GM23338 (cell line): ENCODE data around the gene YLPM1. TPM values are rescaled to one million over a fixed set of nuclear protein-coding genes. Genes with fewer than 3 reads are reported as not detected.
"Not testable (repeated sequence)": the region's sequence is repeated elsewhere in the genome, so short reads cannot be mapped to it uniquely, and the experiment has no call there.

ENCODE experiments used
- ATAC-seq: fragments of 200-7000 bp; cut with Tn5 transposase; 3 replicates; pipeline ENCODE4 v1.9.1; 2020
- DNase-seq: peaks from one replicate; pipeline ENCODE4 v3.0.0-alpha.2; 2015; ENCODE audit warnings: low spot score
- H2AFZ ChIP-seq: fragments of 200-600 bp; sonication (generic); 2 replicates; pipeline ENCODE4 v1.8.0; 2016; ENCODE audit warnings: antibody characterized with exemption, mild to moderate bottlenecking, moderate library complexity
- H3F3A ChIP-seq: fragments of 200-600 bp; sonication (generic); replicated peaks from 2 replicates; pipeline ENCODE4 v1.8.0; 2017; ENCODE audit warnings: antibody characterized with exemption, mixed run types, low read depth
- H3K27ac ChIP-seq: fragments of 200-600 bp; sonication (generic); 2 replicates; pipeline ENCODE4 v1.6.1; 2016; ENCODE audit warnings: low read depth
- H3K27me3 ChIP-seq: fragments of 200-600 bp; sonication (generic); 2 replicates; pipeline ENCODE4 v1.8.0; 2016; ENCODE audit warnings: mild to moderate bottlenecking, mixed run types, moderate library complexity; ENCODE audit not compliant: insufficient read depth
- H3K36me3 ChIP-seq: fragments of 200-600 bp; sonication (generic); 2 replicates; pipeline ENCODE4 v1.8.0; 2016; ENCODE audit warnings: mild to moderate bottlenecking; ENCODE audit not compliant: insufficient read depth
- H3K4me1 ChIP-seq: fragments of 200-600 bp; sonication (generic); 2 replicates; pipeline ENCODE4 v1.8.0; 2016; ENCODE audit warnings: mild to moderate bottlenecking, moderate library complexity; ENCODE audit not compliant: insufficient read depth
- H3K4me2 ChIP-seq: fragments of 200-600 bp; sonication (generic); 2 replicates; pipeline ENCODE4 v1.7.1; 2017; ENCODE audit warnings: mixed run types
- H3K4me3 ChIP-seq: fragments of 200-600 bp; sonication (generic); 2 replicates; pipeline ENCODE4 v1.6.1; 2016; ENCODE audit warnings: mixed run types
- H3K79me2 ChIP-seq: fragments of 200-600 bp; sonication (generic); replicated peaks from 2 replicates; pipeline ENCODE4 v1.8.0; 2017; ENCODE audit warnings: mild to moderate bottlenecking; ENCODE audit not compliant: insufficient read depth
- H3K9me2 ChIP-seq: fragments of 200-600 bp; sonication (generic); 2 replicates; pipeline ENCODE4 v1.8.0; 2017; ENCODE audit not compliant: insufficient read depth
- H4K20me1 ChIP-seq: fragments of 200-600 bp; sonication (generic); replicated peaks from 2 replicates; pipeline ENCODE4 v1.8.0; 2017; ENCODE audit warnings: mild to moderate bottlenecking; ENCODE audit not compliant: insufficient read depth
- H3K27ac Mint-ChIP-seq: 2 replicates; pipeline ENCODE4 v1.8.0; 2020; ENCODE audit warnings: inconsistent platforms, mild to moderate bottlenecking, moderate library complexity, mixed read lengths
- H3K27me3 Mint-ChIP-seq: 3 replicates; pipeline ENCODE4 v1.8.0; 2022; ENCODE audit warnings: low read depth, mild to moderate bottlenecking, moderate library complexity, mixed read lengths, inconsistent platforms; ENCODE audit not compliant: insufficient read depth, poor library complexity
- H3K36me3 Mint-ChIP-seq: 3 replicates; pipeline ENCODE4 v1.8.0; 2021; ENCODE audit warnings: low read depth, mild to moderate bottlenecking, inconsistent platforms, moderate library complexity, mixed read lengths
- H3K4me1 Mint-ChIP-seq: 3 replicates; pipeline ENCODE4 v1.8.0; 2020; ENCODE audit warnings: mild to moderate bottlenecking, inconsistent platforms, mixed read lengths
- H3K4me3 Mint-ChIP-seq: 3 replicates; pipeline ENCODE4 v1.8.0; 2021; ENCODE audit warnings: moderate library complexity, mild to moderate bottlenecking, inconsistent platforms, mixed read lengths
- H3K9me3 Mint-ChIP-seq: 3 replicates; pipeline ENCODE4 v1.8.0; 2020; ENCODE audit warnings: moderate library complexity, mild to moderate bottlenecking, inconsistent platforms, mixed read lengths
- CREB1 ChIP-seq: fragments of 250-450 bp; sonication (Bioruptor Pico); IDR thresholded peaks from 2 replicates; pipeline ENCODE4 v1.5.0; 2020; ENCODE audit warnings: low read depth, mild to moderate bottlenecking, moderate library complexity
- EZH2 ChIP-seq: fragments of 200-600 bp; sonication (generic); IDR thresholded peaks from one replicate; pipeline ENCODE4 v1.8.0; 2017; ENCODE audit warnings: antibody characterized with exemption, mild to moderate bottlenecking, low read depth; ENCODE audit not compliant: unreplicated experiment
- EZH2phosphoT487 ChIP-seq: fragments of 200-600 bp; sonication (generic); IDR thresholded peaks from one replicate; pipeline ENCODE4 v1.8.1; 2018; ENCODE audit warnings: antibody characterized with exemption; ENCODE audit not compliant: unreplicated experiment
- NANOG ChIP-seq: IDR thresholded peaks from 2 replicates; pipeline ENCODE4 v1.6.1; 2016; ENCODE audit warnings: antibody characterized with exemption, borderline replicate concordance
- POLR2AphosphoS5 ChIP-seq: IDR thresholded peaks from 2 replicates; pipeline ENCODE4 v1.6.1; 2016; ENCODE audit warnings: antibody characterized with exemption, low read depth
- REST ChIP-seq: IDR thresholded peaks from one replicate; pipeline ENCODE4 v1.6.1; 2018; ENCODE audit warnings: antibody characterized with exemption; ENCODE audit not compliant: unreplicated experiment
- STAT1 ChIP-seq: IDR thresholded peaks from one replicate; pipeline ENCODE4 v1.6.1; 2016; ENCODE audit warnings: antibody characterized with exemption; ENCODE audit not compliant: unreplicated experiment
- polyA plus RNA-seq: library from polyadenylated mRNA; unstranded; fragments of >200 nt; fragmentation: Nextera tagmentation; extraction: Ambion mirVana; gene quantifications from 2 replicates; pipeline ENCODE4 v1.2.1, GENCODE V29; 2016
- total RNA-seq: library from RNA; depleted of rRNA; stranded (reverse); fragments of >200 nt; shearing (Covaris generic); gene quantifications from 2 replicates; pipeline ENCODE4 v1.2.3, GENCODE V29; 2014

YLPM1 gene
- total and polyA plus RNA-seq, 2 experiments from 2014 or later = 39.2 to 58.4 TPM

DNA sequence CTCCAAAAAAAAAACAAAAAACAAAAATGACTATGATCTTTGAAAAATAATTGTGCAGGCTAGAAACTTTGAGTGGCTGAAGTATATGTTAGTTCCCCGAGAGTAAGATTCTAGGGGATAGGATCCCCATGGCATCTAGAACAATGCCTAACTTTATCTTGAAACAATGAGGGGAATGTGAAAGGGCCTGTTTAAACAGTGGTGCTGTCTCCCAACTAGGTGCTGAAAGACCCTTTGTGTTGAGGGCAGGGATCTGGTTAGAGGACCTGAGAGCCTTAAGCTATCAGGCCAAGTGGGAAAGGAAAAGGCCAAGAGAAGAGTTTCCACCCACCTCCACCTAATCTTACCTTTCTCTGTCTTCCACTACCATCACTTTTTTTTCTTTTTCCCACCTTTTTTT, 6.8 kb upstream of the YLPM1 start:
- peak; percentile 92 for ATAC-seq
- Histone ChIP-seq H3K36me3 (no peaks in the 10 kb centered on the region), H3K27ac (no peak overlapping the region), H3K27me3 (no peaks in the 10 kb centered on the region), H2AFZ (no peak overlapping the region), H4K20me1 (no peaks in the 10 kb centered on the region), H3K4me1 (no peaks in the 10 kb centered on the region), H3K4me2 (no peak overlapping the region), H3K9me2 (no peaks in the 10 kb centered on the region), H3K79me2 (no peaks in the 10 kb centered on the region), H3F3A (no peaks in the 10 kb centered on the region), H3K4me3 (no peak overlapping the region)
- Mint-ChIP-seq H3K4me1 (no peaks in the 10 kb centered on the region), H3K4me3 (no peak overlapping the region), H3K9me3 (peaks cover 21% of the 10 kb centered on the region), H3K27ac (no peak overlapping the region), H3K27me3 (peaks cover 7% of the 10 kb centered on the region), H3K36me3 (peaks cover 15% of the 10 kb centered on the region; the same call in 2 of the 3 replicates)
- DNase-seq = peak; percentile 52
- TF ChIP-seq REST (peak; percentile 56), NANOG (no peak)

DNA sequence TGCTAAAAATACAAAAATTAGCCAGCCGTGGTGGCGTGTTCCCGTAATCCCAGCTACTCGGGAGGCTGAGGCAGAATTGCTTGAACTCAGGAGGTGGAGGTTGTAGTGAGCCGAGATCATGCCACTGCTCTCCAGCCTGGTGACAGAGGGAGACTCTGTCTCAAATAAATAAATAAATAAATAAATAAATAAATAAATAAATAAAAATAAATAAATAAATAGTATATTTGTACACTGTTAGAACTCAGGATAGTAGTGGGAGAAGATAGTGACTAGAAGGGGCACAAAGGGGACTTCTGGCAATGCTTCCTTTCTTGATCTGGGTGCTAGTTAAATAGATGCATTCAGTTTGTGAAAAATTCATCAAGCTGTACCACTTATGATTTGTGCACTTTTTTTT, 4.6 kb upstream of the YLPM1 start:
- H3K27ac Mint-ChIP-seq, ATAC-seq: not testable (repeated sequence)

GRCh38 chr14:74763803-74764531, 851 bp downstream of the YLPM1 start:
- Mint-ChIP-seq H3K36me3 (peaks cover 12% of the 10 kb centered on the region), H3K4me3 (peak overlapping the region; percentile 99), H3K9me3 (no peaks in the 10 kb centered on the region), H3K27ac (peak overlapping the region; percentile 84; the same call in 1 of the 2 replicates), H3K27me3 (peaks cover 5% of the 10 kb centered on the region), H3K4me1 (peaks cover 40% of the 10 kb centered on the region)
- no peak overlapping the region for H3K27ac ChIP-seq
- peak; percentile 13 for ATAC-seq
- H3K4me2 ChIP-seq = peak overlapping the region; percentile 97
- H3K79me2 ChIP-seq = peaks cover 56% of the 10 kb centered on the region
- no peaks in the 10 kb centered on the region for H3K36me3 ChIP-seq
- no peaks in the 10 kb centered on the region for H3K9me2 ChIP-seq
- no peaks in the 10 kb centered on the region for H3F3A ChIP-seq
- H3K4me3 ChIP-seq = peak overlapping the region; percentile 87
- H3K27me3 ChIP-seq = no peaks in the 10 kb centered on the region
- peak; percentile 37 for DNase-seq
- H2AFZ ChIP-seq = no peak overlapping the region
- peaks cover 33% of the 10 kb centered on the region for H4K20me1 ChIP-seq
- peaks cover 13% of the 10 kb centered on the region for H3K4me1 ChIP-seq
- TF ChIP-seq REST (no peak), CREB1 (CRISPR knock-in tag) (no peak), POLR2AphosphoS5 (no peak), STAT1 (no peak), EZH2phosphoT487 (no peak), EZH2 (no peak)

More for the DNA sequence above, 4.6 kb upstream of the YLPM1 start:
- H4K20me1 ChIP-seq, H3K27me3 Mint-ChIP-seq, H3K9me3 Mint-ChIP-seq, H2AFZ ChIP-seq, H3F3A ChIP-seq, H3K27ac ChIP-seq, H3K4me1 ChIP-seq, H3K36me3 ChIP-seq, H3K36me3 Mint-ChIP-seq, H3K4me2 ChIP-seq, H3K27me3 ChIP-seq, H3K9me2 ChIP-seq, H3K4me3 ChIP-seq, H3K79me2 ChIP-seq, DNase-seq, H3K4me3 Mint-ChIP-seq, H3K4me1 Mint-ChIP-seq: not testable (repeated sequence)
